Cardiac muscle cell (in vitro differentiated cells and primary cell): ENCODE measurements around the gene HIF1A. TPM values are rescaled to one million over a fixed set of nuclear protein-coding genes. Genes with fewer than 3 reads are reported as not detected.

Source experiments
- DNase-seq, 2 donors: peaks; one replicate each; pipeline versions ENCODE4 v3.0.0 to v3.0.0-alpha.2; 2010 to 2017; ENCODE audit warnings: low read depth in 1 of 2, low spot score in 1 of 2
- H3K27ac ChIP-seq: fragments of 200-600 bp; sonication (generic); 2 replicates; pipeline ENCODE4 v1.5.1; 2016
- H3K27me3 ChIP-seq: fragments of 200-600 bp; sonication (generic); 2 replicates; pipeline ENCODE4 v1.6.0; 2016; ENCODE audit warnings: control low read depth
- H3K36me3 ChIP-seq: fragments of 200-600 bp; sonication (generic); 2 replicates; pipeline ENCODE4 v1.5.1; 2016; ENCODE audit warnings: control low read depth
- H3K4me1 ChIP-seq: fragments of 200-600 bp; sonication (generic); 2 replicates; pipeline ENCODE4 v1.8.1; 2017; ENCODE audit warnings: low read depth, mild to moderate bottlenecking, mixed run types
- H3K4me3 ChIP-seq: fragments of 200-600 bp; sonication (generic); 2 replicates; pipeline ENCODE4 v1.5.1; 2016; ENCODE audit warnings: mild to moderate bottlenecking
- H3K9me3 ChIP-seq: fragments of 200-600 bp; sonication (generic); 2 replicates; pipeline ENCODE4 v1.5.1; 2017; ENCODE audit warnings: low read depth, mild to moderate bottlenecking, control low read depth
- polyA plus RNA-seq: library from polyadenylated mRNA; unstranded; fragments of >200 nt; fragmentation: Nextera tagmentation; extraction: Ambion mirVana; gene quantifications from 2 replicates; pipeline ENCODE4 v1.2.1, GENCODE V29; 2016
- total RNA-seq: library from RNA; depleted of rRNA; stranded (reverse); fragments of >200 nt; gene quantifications from 2 replicates; pipeline ENCODE4 v1.2.3, GENCODE V29; 2016
- TF ChIP-seq, protein P1 (sequence below): IDR thresholded peaks from 2 replicates; pipeline ENCODE4 v1.5.1; 2012; ENCODE audit warnings: low read depth, mild to moderate bottlenecking, low read length

The HIF1A gene
- total and polyA plus RNA-seq, 2 experiments from 2014 or later, result 108 to 119 TPM

DNA sequence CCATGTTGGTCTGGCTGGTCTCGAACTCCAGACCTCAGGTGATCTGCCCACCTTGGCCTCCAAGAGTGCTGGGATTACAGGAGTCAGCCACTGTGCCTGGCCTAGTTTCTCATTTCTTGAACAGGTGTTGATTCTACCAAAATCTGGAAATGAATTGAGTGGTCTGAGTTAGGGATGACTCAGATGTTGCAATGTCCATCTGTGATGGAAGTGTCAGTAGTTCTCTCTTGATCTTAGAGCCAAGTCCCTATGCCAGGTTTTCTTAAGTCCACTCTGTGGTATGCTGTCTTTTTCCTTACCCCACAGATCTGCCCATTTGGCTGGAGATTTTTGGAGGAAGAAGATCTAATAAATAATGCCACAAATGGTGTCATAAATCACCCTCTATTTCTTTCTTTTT, 79.5 kb downstream of the HIF1A start:
- peaks cover 60% of the 10 kb centered on the region for H3K36me3 ChIP-seq
- H3K4me1 ChIP-seq, result no peaks in the 10 kb centered on the region
- DNase-seq, result no peak
- no peaks in the 10 kb centered on the region for H3K27me3 ChIP-seq
- H3K9me3 ChIP-seq, result no peaks in the 10 kb centered on the region
- H3K27ac ChIP-seq, result no peak overlapping the region
- no peak overlapping the region for H3K4me3 ChIP-seq
- TF ChIP-seq, protein P1, sequence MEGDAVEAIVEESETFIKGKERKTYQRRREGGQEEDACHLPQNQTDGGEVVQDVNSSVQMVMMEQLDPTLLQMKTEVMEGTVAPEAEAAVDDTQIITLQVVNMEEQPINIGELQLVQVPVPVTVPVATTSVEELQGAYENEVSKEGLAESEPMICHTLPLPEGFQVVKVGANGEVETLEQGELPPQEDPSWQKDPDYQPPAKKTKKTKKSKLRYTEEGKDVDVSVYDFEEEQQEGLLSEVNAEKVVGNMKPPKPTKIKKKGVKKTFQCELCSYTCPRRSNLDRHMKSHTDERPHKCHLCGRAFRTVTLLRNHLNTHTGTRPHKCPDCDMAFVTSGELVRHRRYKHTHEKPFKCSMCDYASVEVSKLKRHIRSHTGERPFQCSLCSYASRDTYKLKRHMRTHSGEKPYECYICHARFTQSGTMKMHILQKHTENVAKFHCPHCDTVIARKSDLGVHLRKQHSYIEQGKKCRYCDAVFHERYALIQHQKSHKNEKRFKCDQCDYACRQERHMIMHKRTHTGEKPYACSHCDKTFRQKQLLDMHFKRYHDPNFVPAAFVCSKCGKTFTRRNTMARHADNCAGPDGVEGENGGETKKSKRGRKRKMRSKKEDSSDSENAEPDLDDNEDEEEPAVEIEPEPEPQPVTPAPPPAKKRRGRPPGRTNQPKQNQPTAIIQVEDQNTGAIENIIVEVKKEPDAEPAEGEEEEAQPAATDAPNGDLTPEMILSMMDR, result no peak

DNA sequence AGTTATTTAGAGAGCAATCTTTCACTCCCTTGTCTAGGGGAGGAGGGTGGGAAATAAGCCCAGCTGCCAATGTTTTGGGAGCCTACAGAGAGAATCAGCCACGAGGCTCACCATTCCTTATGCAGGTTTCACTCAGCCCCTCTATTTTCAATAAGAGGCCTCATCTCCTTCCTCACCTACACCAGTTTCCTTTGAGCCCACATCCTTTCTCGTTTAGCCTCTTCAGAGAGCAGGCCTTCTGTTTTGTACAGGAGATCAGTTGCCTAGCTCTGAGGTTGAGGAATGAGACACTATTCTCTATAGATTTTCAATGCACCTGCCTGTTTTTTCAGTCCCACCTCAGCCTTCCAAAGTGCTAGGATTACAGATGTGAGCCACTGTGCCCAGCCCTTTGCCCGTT, 84.8 kb downstream of the HIF1A start:
- TF ChIP-seq, protein P1, result no peak
- Histone ChIP-seq H3K27me3 (no peaks in the 10 kb centered on the region), H3K4me1 (no peaks in the 10 kb centered on the region), H3K27ac (no peak overlapping the region), H3K9me3 (no peaks in the 10 kb centered on the region), H3K36me3 (peaks cover 84% of the 10 kb centered on the region), H3K4me3 (no peak overlapping the region)
- no peak for DNase-seq

DNA sequence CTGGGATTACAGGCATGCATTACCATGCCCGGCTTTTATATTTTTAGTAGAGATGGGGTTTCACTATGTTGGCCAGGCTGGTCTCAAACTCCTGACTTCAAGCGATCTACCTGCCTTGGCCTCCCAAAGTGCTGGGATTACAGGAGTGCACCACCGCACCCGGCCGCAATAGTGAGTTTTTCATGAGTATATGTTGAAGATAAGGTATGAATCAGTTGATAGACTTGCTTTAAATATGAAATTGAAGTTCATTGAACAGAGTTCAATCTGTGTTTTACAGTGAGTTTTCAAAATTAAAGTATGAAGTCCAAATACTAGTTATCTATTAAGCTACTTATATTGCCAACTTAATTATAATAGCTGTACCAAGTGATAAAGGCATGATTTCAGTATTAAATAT, 102.0 kb downstream of the HIF1A start:
- Histone ChIP-seq H3K36me3 (peaks cover 29% of the 10 kb centered on the region), H3K27ac (no peak overlapping the region), H3K27me3 (no peaks in the 10 kb centered on the region), H3K4me1 (no peaks in the 10 kb centered on the region), H3K4me3 (no peak overlapping the region), H3K9me3 (no peaks in the 10 kb centered on the region)
- TF ChIP-seq, protein P1, result no peak
- DNase-seq, result no peak

Other genes starting within 250 kb of the HIF1A start
- 12.9 and 13.0 TPM in 2 replicates for gene SNAPC1, start 66.9 kb downstream of the HIF1A start, total RNA-seq
- gene SNAPC1, start 66.9 kb downstream of the HIF1A start, polyA plus RNA-seq, result 17.3 and 23.8 TPM in 2 replicates
- 0.07 and 0.71 TPM in 2 replicates for gene SYT16, start 117.2 kb downstream of the HIF1A start, total RNA-seq
- 0.16 TPM in 1 of 2 replicates, not detected in the other for gene SYT16, start 117.2 kb downstream of the HIF1A start, polyA plus RNA-seq